Endothelial cell of umbilical vein (primary cell): ENCODE measurements around the gene CSMD2.

Source experiments
- POLR2A ChIP-seq: IDR thresholded peaks from 2 replicates; pipeline ENCODE4 v1.6.1; 2012; ENCODE audit warnings: low read depth, mild to moderate bottlenecking, control low read depth, low read length
- POLR2AphosphoS5 ChIP-seq: IDR thresholded peaks from 2 replicates; pipeline ENCODE4 v1.6.1; 2012; ENCODE audit warnings: low read depth, mild to moderate bottlenecking, control low read depth, low read length, moderate library complexity; ENCODE audit not compliant: insufficient read depth

DNA sequence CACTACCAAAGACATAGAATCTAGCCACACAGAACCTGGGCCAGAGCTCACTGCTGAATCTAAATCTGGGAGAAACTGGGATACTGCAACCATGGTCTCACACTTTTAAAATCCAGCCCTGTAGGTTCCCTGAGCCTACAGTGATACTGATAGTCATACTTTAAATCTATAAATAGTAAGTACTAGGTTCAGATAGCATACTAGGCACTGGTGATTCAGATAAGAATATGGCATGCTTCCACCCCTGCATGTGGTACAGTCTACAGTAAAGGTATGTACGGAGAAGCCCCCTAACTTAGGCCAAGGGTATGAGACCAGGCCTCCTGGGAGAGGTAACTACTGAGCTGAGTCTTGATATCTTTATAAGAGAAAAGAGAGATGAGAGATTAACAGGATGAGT, 494.5 kb downstream of the CSMD2 start:
- TF ChIP-seq POLR2A (no peak), POLR2AphosphoS5 (no peak)
